SK-N-SH treated with all-trans-retinoic acid at 6 μM for 48 hours (cell line): ENCODE measurements around the gene SAMD11.

ENCODE experiments used
- ATAC-seq: fragments of 200-7000 bp; cut with Tn5 transposase; 3 replicates; pipeline ENCODE4 v1.9.1; 2020; ENCODE audit warnings: mild to moderate bottlenecking, moderate library complexity
- ARNTL ChIP-seq: fragments of 450-650 bp; formaldehyde crosslinking; IDR thresholded peaks from 2 replicates; pipeline ENCODE4 v1.5.0; 2020; ENCODE audit warnings: low read depth, mild to moderate bottlenecking, moderate library complexity, borderline replicate concordance
- BACH2 ChIP-seq: fragments of 250-450 bp; sonication (Bioruptor Pico); IDR thresholded peaks from 2 replicates; pipeline ENCODE4 v1.9.0; 2021; ENCODE audit warnings: mild to moderate bottlenecking, borderline replicate concordance
- CSDC2 ChIP-seq: fragments of 250-450 bp; sonication (Bioruptor Pico); IDR thresholded peaks from 2 replicates; pipeline ENCODE4 v1.5.0; 2020; ENCODE audit warnings: mild to moderate bottlenecking, moderate library complexity
- CSRNP3 ChIP-seq: fragments of 250-450 bp; sonication (Bioruptor Pico); IDR thresholded peaks from 2 replicates; pipeline ENCODE4 v1.5.1; 2021; ENCODE audit warnings: mild to moderate bottlenecking, moderate library complexity
- GLIS3 ChIP-seq: fragments of 250-450 bp; sonication (Bioruptor Pico); IDR thresholded peaks from 2 replicates; pipeline ENCODE4 v1.5.0; 2020; ENCODE audit warnings: mild to moderate bottlenecking, moderate library complexity
- ISL1 ChIP-seq: fragments of 250-450 bp; sonication (Bioruptor Pico); IDR thresholded peaks from 2 replicates; pipeline ENCODE4 v2.1.2; 2022; ENCODE audit warnings: mild to moderate bottlenecking, moderate library complexity
- OSR1 ChIP-seq: fragments of 250-450 bp; sonication (Bioruptor Pico); IDR thresholded peaks from 2 replicates; pipeline ENCODE4 v1.8.0; 2022; ENCODE audit warnings: moderate library complexity, mild to moderate bottlenecking, inconsistent platforms
- PATZ1 ChIP-seq: fragments of 250-450 bp; sonication (Bioruptor Pico); IDR thresholded peaks from 2 replicates; pipeline ENCODE4 v1.8.0; 2020; ENCODE audit warnings: mild to moderate bottlenecking, moderate library complexity, borderline replicate concordance
- POU6F1 ChIP-seq: fragments of 250-450 bp; sonication (Bioruptor Pico); IDR thresholded peaks from 2 replicates; pipeline ENCODE4 v1.8.0; 2021; ENCODE audit warnings: low read depth, mild to moderate bottlenecking, moderate library complexity, borderline replicate concordance
- PPARA ChIP-seq: fragments of 250-450 bp; sonication (Bioruptor Pico); IDR thresholded peaks from 2 replicates; pipeline ENCODE4 v1.5.0; 2020; ENCODE audit warnings: mild to moderate bottlenecking, borderline replicate concordance
- RARB ChIP-seq: fragments of 250-450 bp; sonication (Bioruptor Pico); IDR thresholded peaks from 2 replicates; pipeline ENCODE4 v1.8.0; 2021; ENCODE audit warnings: mild to moderate bottlenecking, moderate library complexity
- SNAI2 ChIP-seq: fragments of 250-450 bp; sonication (Bioruptor Pico); IDR thresholded peaks from 2 replicates; pipeline ENCODE4 v1.5.0; 2020; ENCODE audit warnings: mild to moderate bottlenecking, moderate library complexity
- TCF4 ChIP-seq: fragments of 250-450 bp; sonication (Bioruptor Pico); IDR thresholded peaks from 2 replicates; pipeline ENCODE4 v1.8.0; 2021; ENCODE audit warnings: mild to moderate bottlenecking, moderate library complexity, borderline replicate concordance
- ZC3H10 ChIP-seq: fragments of 250-450 bp; sonication (Bioruptor Pico); IDR thresholded peaks from 2 replicates; pipeline ENCODE4 v1.5.1; 2021; ENCODE audit warnings: mild to moderate bottlenecking, moderate library complexity
- ZNF565 ChIP-seq: fragments of 450-650 bp; formaldehyde crosslinking; conservative IDR thresholded peaks from 2 replicates; pipeline ENCODE4 v1.5.0; 2020; ENCODE audit warnings: low read depth, mild to moderate bottlenecking, moderate library complexity
- ZNF70 ChIP-seq: fragments of 450-650 bp; formaldehyde crosslinking; IDR thresholded peaks from 2 replicates; pipeline ENCODE4 v1.5.0; 2020; ENCODE audit warnings: mild to moderate bottlenecking, moderate library complexity
- ZNF8 ChIP-seq: fragments of 450-650 bp; formaldehyde crosslinking; IDR thresholded peaks from 2 replicates; pipeline ENCODE4 v1.5.0; 2020; ENCODE audit warnings: mild to moderate bottlenecking, moderate library complexity

Gene SAMD11

GRCh38 chr1:911875-912739 lies 11.6 kb upstream of the SAMD11 start (continued):
- TF ChIP-seq TCF4 (CRISPR knock-in tag) (no peak), ZC3H10 (CRISPR knock-in tag) (no peak), ISL1 (CRISPR knock-in tag) (no peak), SNAI2 (CRISPR knock-in tag) (no peak), ZNF565 (CRISPR knock-in tag) (no peak), ZNF8 (no peak), GLIS3 (CRISPR knock-in tag) (no peak), CSRNP3 (no peak), ZNF70 (CRISPR knock-in tag) (no peak), BACH2 (CRISPR knock-in tag) (no peak)

GRCh38 chr1:912740-913301 lies 10.9 kb upstream of the SAMD11 start:
- TF ChIP-seq ZNF70 (CRISPR knock-in tag) = no peak
- no peak for TF ChIP-seq POU6F1 (CRISPR knock-in tag)
- no peak for TF ChIP-seq ZNF565 (CRISPR knock-in tag)
- TF ChIP-seq SNAI2 (CRISPR knock-in tag) = no peak
- TF ChIP-seq TCF4 (CRISPR knock-in tag) = no peak
- TF ChIP-seq ZNF8 = no peak
- no peak for TF ChIP-seq CSDC2 (CRISPR knock-in tag)
- TF ChIP-seq RARB (CRISPR knock-in tag) = no peak
- no peak for TF ChIP-seq PPARA (CRISPR knock-in tag)
- no peak for TF ChIP-seq OSR1 (CRISPR knock-in tag)
- TF ChIP-seq ZC3H10 (CRISPR knock-in tag) = no peak
- TF ChIP-seq ARNTL (CRISPR knock-in tag) = no peak
- no peak for ATAC-seq

GRCh38 chr1:913491-914130 lies 10.1 kb upstream of the SAMD11 start:
- TF ChIP-seq GLIS3 (CRISPR knock-in tag) (no peak), RARB (CRISPR knock-in tag) (no peak), BACH2 (CRISPR knock-in tag) (no peak), ZNF70 (CRISPR knock-in tag) (no peak), CSRNP3 (no peak), SNAI2 (CRISPR knock-in tag) (no peak), POU6F1 (CRISPR knock-in tag) (no peak), PPARA (CRISPR knock-in tag) (no peak), PATZ1 (CRISPR knock-in tag) (no peak), TCF4 (CRISPR knock-in tag) (no peak), OSR1 (CRISPR knock-in tag) (no peak), ISL1 (CRISPR knock-in tag) (no peak), CSDC2 (CRISPR knock-in tag) (no peak), ZC3H10 (CRISPR knock-in tag) (no peak), ARNTL (CRISPR knock-in tag) (no peak)
- ATAC-seq = no peak
